GM21390 (cell line): ENCODE measurements around the gene ALPP.
"Not testable (repeated sequence)": the region's sequence is repeated elsewhere in the genome, so short reads cannot be mapped to it uniquely, and the experiment has no call there.

Experiments
- ATAC-seq: cut with Tn5 transposase; IDR thresholded peaks from one replicate; pipeline ENCODE4 v1.9.1; 2021; ENCODE audit not compliant: unreplicated experiment

The ALPP gene

DNA sequence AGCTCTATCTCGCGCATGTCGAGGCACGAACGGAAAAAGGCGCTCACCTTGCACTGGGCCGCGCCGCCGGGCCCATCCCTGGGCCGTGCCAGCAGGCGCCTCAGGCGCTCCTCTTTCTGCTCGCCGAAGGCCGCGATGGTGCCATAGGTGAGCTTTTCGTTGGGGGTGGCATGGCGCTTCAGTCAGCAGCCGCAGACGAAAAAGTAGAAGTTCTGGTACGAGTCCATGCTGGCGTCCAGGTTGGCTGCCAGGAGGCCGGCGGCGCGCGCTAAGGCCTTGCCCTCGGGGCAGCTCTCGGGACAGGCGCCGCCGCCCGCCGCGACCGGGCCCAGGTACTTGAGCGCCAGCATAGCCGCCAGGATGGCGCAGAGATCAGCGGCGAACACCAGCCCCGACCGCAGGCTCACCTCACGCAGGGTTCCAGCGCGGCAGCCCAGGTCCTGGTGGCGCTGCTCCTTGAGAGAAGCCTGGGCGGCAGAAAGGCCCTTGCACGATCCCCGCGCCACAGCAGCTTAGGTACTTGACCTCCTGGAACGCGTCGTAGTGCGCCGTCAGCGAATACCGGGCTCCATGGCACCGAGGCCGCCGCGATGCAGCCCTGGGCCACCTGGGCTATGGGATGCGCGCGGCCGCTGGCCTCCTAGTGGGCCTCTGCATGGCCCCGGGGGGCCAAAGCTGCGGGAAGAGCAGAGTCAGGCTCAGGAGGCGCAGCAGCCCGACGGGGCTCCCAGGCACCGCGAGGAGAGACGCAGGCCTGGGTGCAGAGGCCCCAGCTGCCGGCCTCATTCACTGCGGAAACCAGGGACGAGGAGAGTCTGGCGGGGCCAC is 40.9 kb downstream of the ALPP start:
- ATAC-seq = no peak

DNA sequence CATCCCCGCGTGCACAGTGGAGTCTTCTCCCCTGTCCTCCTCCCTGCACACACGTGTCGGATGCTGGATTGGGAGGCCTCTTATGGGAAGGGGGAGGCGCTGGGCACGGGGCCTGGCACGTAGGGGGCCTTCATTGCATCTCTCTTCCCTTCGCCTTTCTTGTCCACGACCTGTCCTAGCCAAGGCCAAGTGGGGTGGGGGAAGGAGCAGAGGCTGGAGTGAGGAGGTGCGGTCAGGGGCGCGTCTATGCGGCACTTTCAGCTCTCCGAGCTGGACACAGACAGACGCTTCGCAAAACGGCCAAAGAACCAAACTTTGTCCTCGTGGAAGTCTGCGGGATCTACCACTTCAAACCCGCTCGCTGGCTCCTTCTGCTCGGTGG is 41.5 kb downstream of the ALPP start:
- no peak for ATAC-seq

DNA sequence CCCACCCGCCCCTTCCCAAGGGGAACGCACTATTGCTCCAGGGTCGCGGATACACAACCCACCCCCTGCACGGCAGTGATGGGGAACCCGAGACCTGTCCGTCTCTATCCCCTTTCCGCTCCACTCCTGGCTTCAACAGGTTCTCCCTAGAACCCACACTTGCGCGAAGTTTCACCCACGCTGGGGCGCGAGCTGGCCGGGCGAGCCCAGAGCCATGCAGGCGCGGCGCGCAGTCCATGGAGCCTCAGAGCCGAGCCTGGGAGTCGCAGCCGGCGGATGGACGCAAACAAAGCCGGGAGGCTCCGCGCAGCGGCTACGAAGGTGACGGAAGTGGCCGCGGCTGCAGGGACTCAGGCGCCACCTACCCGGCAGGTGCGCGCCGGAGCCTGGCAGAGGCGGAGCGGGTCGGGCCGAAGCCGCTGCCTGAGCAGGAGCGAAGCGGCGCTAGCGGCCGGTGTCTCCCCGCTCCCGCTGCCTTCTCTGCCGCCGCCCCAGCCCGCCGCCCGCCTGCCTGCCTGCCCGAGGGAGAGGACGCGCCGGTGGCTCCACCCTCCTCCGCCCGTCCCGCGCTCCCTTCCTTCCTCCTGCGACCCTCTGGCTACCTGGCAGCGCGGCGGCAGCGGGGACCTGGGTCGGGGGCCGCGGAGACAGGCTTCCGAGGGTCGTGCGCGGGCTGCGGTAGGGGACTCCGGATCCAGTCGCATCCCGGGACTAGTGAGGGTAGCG is 42.1 kb downstream of the ALPP start:
- ATAC-seq = no peak

DNA sequence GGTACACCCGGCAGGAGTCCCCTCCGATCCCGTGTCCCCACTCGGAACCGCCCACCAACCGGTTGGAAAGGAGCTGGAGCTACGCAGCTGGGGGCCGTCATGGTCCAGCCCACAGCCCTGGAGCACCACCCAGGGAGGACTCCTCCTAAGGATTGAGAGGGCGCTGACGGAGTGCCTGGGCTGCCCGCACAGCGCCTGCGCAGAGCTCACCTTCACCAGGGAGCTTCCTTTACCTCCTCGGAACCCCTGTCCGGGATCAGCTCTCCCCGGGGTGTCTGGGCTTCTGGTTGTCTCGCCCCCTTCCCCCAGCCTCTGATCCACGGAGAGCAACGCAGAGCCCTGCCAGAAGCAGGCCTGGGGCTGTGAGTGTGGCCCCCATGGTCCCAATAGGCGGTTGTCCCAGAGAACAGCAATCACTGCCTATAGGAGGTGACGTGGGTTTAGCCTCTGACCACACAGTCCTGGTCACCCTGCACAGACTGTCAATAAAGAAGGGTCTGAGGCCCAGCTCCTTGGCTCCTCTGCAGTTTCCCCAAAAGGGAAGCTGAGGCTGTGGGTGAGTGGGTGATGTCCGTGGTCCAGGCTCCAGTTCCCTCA is 42.7 kb downstream of the ALPP start:
- ATAC-seq = no peak

DNA sequence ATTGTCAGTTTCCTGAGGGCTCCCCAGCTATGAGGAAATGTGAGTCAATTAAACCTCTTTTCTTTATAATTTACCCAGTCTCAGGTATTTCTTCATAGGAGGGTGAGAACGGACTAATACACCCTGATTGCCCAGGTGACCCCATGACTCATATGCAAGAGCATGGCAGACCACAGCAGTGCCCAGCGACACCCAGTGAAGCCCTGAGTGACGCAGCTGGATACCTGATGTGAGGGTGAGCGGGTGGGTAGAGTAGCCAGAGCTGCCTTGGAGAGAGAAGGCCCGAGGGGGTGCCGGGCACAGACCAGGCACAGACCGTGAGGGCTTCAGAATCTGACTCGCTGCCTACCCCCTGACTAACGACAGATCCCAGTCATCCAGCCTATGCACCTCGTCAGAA is 43.5 kb downstream of the ALPP start:
- ATAC-seq = no peak

DNA sequence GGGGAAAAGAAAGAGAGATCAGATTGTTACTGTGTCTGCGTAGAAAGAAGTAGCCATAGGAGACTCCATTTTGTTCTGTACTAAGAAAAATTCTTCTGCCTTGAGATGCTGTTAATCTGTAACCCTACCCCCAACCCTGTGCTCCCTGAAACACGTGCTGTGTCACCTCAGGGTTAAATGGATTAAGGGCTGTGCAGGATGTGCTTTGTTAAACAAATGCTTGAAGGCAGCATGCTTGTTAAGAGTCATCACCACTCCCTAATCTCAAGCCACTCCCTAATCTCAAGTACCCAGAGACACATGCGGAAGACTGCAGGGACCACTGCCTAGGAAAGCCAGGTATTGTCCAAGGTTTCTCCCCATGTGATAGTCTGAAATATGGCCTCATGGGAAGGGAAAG is 44.4 kb downstream of the ALPP start:
- not testable (repeated sequence) for ATAC-seq

DNA sequence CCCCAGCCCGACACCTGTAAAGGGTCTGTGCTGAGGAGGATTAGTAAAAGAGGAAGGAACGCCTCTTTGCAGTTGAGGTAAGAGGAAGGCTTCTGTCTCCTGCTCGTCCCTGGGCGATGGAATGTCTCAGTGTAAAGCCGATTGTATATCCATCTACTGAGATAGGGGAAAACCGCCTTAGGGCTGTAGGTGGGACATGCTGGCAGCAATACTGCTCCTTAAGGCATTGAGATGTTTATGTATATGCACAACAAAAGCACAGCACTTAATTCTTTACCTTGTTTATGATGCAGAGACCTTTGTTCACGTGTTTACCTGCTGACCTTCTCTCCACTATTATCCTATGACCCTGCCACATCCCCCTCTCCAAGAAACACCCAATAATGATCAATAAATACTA is 44.9 kb downstream of the ALPP start:
- ATAC-seq = not testable (repeated sequence)

DNA sequence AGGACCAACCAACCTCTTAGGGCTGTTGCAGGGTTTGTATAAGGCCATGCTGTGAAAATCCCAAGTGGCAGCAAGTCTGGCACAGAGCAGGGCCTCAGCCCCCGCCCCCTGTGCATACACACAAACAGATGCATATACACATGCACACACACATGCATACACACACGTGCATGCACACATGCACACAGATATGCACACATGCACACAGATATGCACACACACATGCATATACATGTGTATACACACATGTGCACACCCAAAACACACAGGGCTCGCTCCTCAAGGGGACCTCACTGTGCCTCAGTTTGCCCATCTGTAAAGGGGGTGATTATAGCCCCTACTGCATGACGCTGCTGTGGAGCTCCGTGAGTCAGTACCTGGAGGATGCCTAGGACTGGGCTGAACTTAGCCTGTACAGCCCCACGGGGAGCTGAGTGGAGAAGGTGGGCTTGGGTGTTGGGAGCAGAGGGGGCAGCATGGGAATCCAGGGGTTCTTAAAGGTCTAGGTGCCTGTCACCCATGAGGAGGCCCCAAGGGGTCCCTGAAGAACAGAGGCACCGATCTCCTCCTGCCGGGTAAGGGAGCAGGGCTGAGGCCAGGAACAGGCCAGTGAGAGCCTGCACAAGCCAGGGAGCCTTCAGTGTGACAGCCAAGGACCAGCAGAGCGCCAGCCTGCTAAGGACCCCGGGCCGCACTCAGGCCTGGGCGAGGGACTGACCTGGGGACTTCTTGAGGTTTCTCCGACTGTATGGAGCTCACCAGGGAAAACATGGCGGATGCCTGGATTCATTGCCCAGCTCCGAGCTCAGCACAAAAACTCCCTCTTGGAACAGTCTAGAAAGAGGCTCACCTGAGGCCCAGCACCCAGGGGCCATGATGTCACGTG is 53.4 kb downstream of the ALPP start:
- no peak for ATAC-seq
